GM23248 (cell line): Measurements from ENCODE around the gene ORM2.

ENCODE experiments used
- EZH2 ChIP-seq: fragments of 200-600 bp; sonication (generic); IDR thresholded peaks from 2 replicates; pipeline ENCODE4 v1.6.1; 2018; ENCODE audit warnings: antibody characterized with exemption, mild to moderate bottlenecking; ENCODE audit not compliant: insufficient read depth, poor library complexity, severe bottlenecking
- EZH2phosphoT487 ChIP-seq: fragments of 200-600 bp; sonication (generic); IDR thresholded peaks from 2 replicates; pipeline ENCODE4 v1.6.1; 2018; ENCODE audit warnings: antibody characterized with exemption, moderate library complexity, mild to moderate bottlenecking, low read depth; ENCODE audit not compliant: insufficient read depth

GRCh38 chr9:114373960-114374730, 44.5 kb downstream of the ORM2 start:
- TF ChIP-seq EZH2 (no peak), EZH2phosphoT487 (no peak)
